Hippocampal formation (tissue), 2 donors: ENCODE data around the gene TMEM229B.

Experiments used
- DNase-seq, 2 donors: peaks; one replicate each; lab custom pipeline; 2025; lab: John Stamatoyannopoulos, UW

The TMEM229B gene

GRCh38 chr14:67423424-67423823 lies 65.1 kb downstream of the TMEM229B start:
- no peak for DNase-seq

- no peak for DNase-seq
Observed at GRCh38 chr14:67421356-67422224, 66.9 kb downstream of the TMEM229B start.
